ENCODE results near the gene KATNB1. TPM values are rescaled to one million over a fixed set of nuclear protein-coding genes. Genes with fewer than 3 reads are reported as not detected.

Gene KATNB1
- polyA plus RNA-seq, 1 experiment: 10.7 TPM

DNA sequence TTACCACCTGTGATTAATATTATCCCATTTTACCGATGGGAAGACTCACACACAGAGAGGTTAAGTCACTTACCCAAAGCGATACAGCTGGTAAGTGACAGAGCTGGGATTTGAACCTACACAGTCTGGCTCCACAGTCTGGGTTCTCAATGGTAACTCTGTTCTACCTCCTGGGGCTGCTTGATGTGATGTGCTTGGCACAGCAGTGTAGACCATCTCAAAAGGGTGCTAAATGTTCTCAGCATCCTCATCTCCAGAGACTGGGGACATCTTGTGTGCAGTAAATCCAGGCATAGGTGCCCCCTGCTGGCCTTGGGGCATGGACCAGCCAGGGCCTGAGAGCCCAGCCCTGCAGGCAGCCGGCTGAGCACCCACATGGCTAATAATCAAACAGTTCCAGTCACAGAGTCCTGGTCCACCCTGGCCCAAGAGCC lies 15.4 kb upstream of the KATNB1 start:
- Histone ChIP-seq H3K9me3 (ENCODE audit: control insufficient read depth, insufficient read depth, low read length) (no peaks in the 10 kb centered on the region), H3K4me3 (ENCODE audit: low read depth, low read length) (no peak overlapping the region), H3K27me3 (ENCODE audit: control insufficient read depth, insufficient read depth, low read length) (peaks cover 4% of the 10 kb centered on the region), H3K27ac (ENCODE audit: low read depth, low read length) (no peak overlapping the region)
- POLR2A ChIA-PET: no interaction called here
- CTCF ChIA-PET: interaction anchor here (0.9 to 3.1 kb wide), 3 partner anchors 79 to 144 kb away, joined by 3 to 18 read pairs (median 5); no protein-coding TSS in a partner anchor
- peak; percentile 20 for DNase-seq (ENCODE audit: low read depth, low spot score)
- peak; percentile 78 for TF ChIP-seq CTCF (IDR thresholded peaks at IDR 0.05; ENCODE audit: low read depth, low read length)

DNA sequence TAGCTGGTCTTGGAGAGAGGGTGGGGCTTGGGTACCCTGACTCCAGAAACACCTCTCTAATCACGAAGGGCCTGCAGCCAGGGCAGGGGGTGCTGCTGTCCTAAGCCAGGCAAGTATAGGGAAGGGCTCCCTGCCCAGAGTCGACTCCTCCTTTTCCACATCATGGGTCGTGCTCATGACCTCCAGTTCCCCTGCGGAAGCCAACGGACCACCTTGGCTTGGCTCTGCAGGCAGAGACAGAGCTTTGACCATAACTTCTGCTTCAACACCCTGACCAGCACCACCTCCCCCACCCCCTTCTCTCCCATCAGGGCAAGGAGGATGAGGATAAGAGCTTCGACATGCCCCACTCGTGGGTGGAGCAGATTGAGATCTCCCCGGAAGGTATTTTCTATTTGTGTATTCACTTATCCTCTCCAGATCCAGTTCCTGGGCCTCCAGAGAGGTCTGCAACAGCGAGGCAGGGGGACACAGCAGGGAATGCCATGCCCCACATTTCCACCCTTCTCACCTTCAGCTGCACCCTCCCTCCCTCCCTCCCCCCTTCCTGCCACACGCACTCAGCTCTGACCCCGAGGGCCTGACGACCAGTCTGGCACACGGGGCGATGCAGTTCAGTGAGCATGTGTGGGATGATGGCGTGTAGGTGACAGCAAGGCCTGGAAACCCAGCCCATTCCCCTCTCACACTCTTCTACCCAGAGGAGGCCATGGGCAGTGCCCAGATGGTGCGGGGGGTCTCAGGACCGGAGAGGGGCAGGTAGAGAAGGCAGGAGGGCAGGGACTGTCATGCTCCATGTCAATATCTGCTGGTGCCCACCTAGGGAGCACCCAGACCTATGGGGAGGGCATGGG lies 14.0 kb upstream of the KATNB1 start:
- Histone ChIP-seq H3K9me3 (ENCODE audit: control insufficient read depth, insufficient read depth, low read length) (no peaks in the 10 kb centered on the region), H3K27ac (ENCODE audit: low read depth, low read length) (no peak overlapping the region), H3K27me3 (ENCODE audit: control insufficient read depth, insufficient read depth, low read length) (peaks cover 7% of the 10 kb centered on the region), H3K4me3 (ENCODE audit: low read depth, low read length) (no peak overlapping the region)
- CTCF ChIA-PET: interaction anchor here (3.1 kb wide), 1 partner anchor 146 kb away, joined by 18 read pairs; no protein-coding TSS in a partner anchor
- no peak for DNase-seq (ENCODE audit: low read depth, low spot score)
- no peak for TF ChIP-seq CTCF (IDR thresholded peaks at IDR 0.05; ENCODE audit: low read depth, low read length)
- POLR2A ChIA-PET: no interaction called here

DNA sequence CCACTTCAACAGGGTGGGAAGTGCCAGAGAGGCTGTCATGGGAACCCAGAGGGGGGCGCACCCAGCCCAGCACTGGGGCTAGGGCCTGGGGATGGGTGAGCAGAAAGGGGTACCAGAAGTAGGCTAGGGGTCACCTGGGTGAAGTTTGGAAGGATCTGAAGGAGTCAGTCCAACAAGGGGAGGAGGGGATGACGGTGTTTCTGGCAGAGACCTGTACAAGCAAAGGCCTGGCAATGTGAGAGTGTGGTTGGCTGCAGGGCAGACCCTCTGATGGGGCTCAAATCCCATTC lies 13.4 kb upstream of the KATNB1 start:
- no peak overlapping the region for H3K27ac ChIP-seq (ENCODE audit: low read depth, low read length)
- TF ChIP-seq CTCF (IDR thresholded peaks at IDR 0.05; ENCODE audit: low read depth, low read length): no peak
- POLR2A ChIA-PET: no interaction called here
- no peak overlapping the region for H3K4me3 ChIP-seq (ENCODE audit: low read depth, low read length)
- peaks cover 7% of the 10 kb centered on the region for H3K27me3 ChIP-seq (ENCODE audit: control insufficient read depth, insufficient read depth, low read length)
- no peak for DNase-seq (ENCODE audit: low read depth, low spot score)
- no peaks in the 10 kb centered on the region for H3K9me3 ChIP-seq (ENCODE audit: control insufficient read depth, insufficient read depth, low read length)
- CTCF ChIA-PET: no interaction called here

DNA sequence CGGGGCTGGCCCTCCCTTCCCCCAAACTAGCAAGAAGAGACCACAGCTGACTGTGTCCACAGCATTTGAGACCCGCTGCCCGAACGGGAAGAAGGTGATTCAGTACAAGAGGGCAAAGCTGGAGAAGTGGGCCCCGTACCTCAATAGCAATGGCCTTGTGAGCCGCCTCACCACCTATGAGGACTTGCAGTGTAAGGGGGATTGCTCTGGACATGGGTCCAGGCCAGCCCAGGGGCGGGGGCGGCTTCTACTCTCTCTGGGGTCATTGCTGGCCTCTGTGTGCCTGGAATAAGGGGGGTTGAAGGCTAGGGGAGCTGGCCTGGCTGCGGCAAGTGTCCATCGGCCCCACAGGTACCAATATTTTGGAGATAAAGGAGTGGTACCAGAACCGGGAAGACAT lies 12.9 kb upstream of the KATNB1 start:
- H3K27ac ChIP-seq (ENCODE audit: low read depth, low read length): no peak overlapping the region
- H3K27me3 ChIP-seq (ENCODE audit: control insufficient read depth, insufficient read depth, low read length): peaks cover 5% of the 10 kb centered on the region
- H3K4me3 ChIP-seq (ENCODE audit: low read depth, low read length): no peak overlapping the region
- H3K9me3 ChIP-seq (ENCODE audit: control insufficient read depth, insufficient read depth, low read length): no peaks in the 10 kb centered on the region
- TF ChIP-seq CTCF (IDR thresholded peaks at IDR 0.05; ENCODE audit: low read depth, low read length): no peak
- ChIA-PET CTCF (interaction anchor here (1.0 kb wide), 1 partner anchor 147 kb away, joined by 5 read pairs; no protein-coding TSS in a partner anchor), POLR2A (no interaction called here)
- DNase-seq (ENCODE audit: low read depth, low spot score): no peak

DNA sequence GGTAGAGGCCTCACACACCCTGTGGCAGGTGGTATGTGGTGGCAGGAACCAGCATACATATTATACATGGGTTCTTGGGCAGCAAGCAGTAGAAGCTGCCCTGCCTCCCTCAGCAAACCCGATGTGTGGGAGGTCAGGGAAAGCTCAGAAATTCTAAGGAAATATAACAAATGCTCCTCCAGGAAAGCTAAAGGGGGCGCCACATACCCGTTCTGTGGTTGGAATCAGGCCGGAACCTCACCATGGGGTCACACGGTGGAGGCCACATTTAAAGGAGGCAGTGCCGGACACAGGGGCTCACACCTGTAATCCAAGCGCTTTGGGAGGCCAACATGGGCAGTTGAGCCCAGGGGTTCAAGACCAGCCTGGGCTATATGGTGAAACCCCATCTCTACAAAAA lies 12.4 kb upstream of the KATNB1 start:
- POLR2A ChIA-PET: no interaction called here
- no peak for TF ChIP-seq CTCF (IDR thresholded peaks at IDR 0.05; ENCODE audit: low read depth, low read length)

More for the DNA sequence above, 12.4 kb upstream of the KATNB1 start:
- Histone ChIP-seq H3K9me3 (ENCODE audit: control insufficient read depth, insufficient read depth, low read length) (no peaks in the 10 kb centered on the region; the same call in 1 of the 2 replicates), H3K27me3 (ENCODE audit: control insufficient read depth, insufficient read depth, low read length) (peaks cover 2% of the 10 kb centered on the region), H3K27ac (ENCODE audit: low read depth, low read length) (no peak overlapping the region), H3K4me3 (ENCODE audit: low read depth, low read length) (no peak overlapping the region)
- no peak for DNase-seq (ENCODE audit: low read depth, low spot score)
- CTCF ChIA-PET: interaction anchor here (1.0 kb wide), 1 partner anchor 147 kb away, joined by 5 read pairs; no protein-coding TSS in a partner anchor
